Prostate gland (tissue), 2 donors: ENCODE data around the gene CABLES2. TPM values are rescaled to one million over a fixed set of nuclear protein-coding genes. Genes with fewer than 3 reads are reported as not detected.
A peak's percentile ranks its signal among the peaks of the same experiment; 100 is the strongest.

ENCODE experiments used
- DNase-seq: peaks from one replicate; pipeline ENCODE4 v3.0.0-alpha.2; 2019; ENCODE audit warnings: low spot score
- H3K27ac ChIP-seq, 2 donors: fragments of 200-600 bp; sonication (generic); 2 replicates each; pipeline ENCODE4 v1.5.1; 2017 to 2019
- H3K27me3 ChIP-seq: fragments of 200-600 bp; sonication (generic); replicated peaks from 2 replicates; pipeline ENCODE4 v1.5.1; 2019; ENCODE audit not compliant: insufficient read depth
- H3K36me3 ChIP-seq, 2 donors: fragments of 200-600 bp; sonication (generic); 1 replicate in 1 of 2; 2 replicates in 1 of 2; pipeline versions ENCODE4 v1.5.1 to v1.8.1; 2017 to 2019
- H3K4me1 ChIP-seq: fragments of 200-600 bp; sonication (generic); replicated peaks from 2 replicates; pipeline ENCODE4 v1.5.1; 2019
- H3K4me3 ChIP-seq, 2 donors: fragments of 200-600 bp; sonication (generic); 2 replicates each; pipeline ENCODE4 v1.5.1; 2017 to 2019
- H3K9me3 ChIP-seq: fragments of 200-600 bp; sonication (generic); 2 replicates; pipeline ENCODE4 v1.5.1; 2017
- CTCF ChIP-seq, 4 experiments: fragments of 200-600 bp in 2 of 4; fragments of 450-650 bp in 2 of 4; sonication (generic) in 2 of 4; IDR thresholded peaks; 1 replicate in 3 of 4; 2 replicates in 1 of 4; pipeline ENCODE4 v1.5.1; 2016 to 2019; ENCODE audit warnings: antibody characterized with exemption in 4 of 4, mild to moderate bottlenecking in 2 of 4, moderate library complexity in 2 of 4
- POLR2A ChIP-seq: fragments of 450-650 bp; IDR thresholded peaks from one replicate; pipeline ENCODE4 v1.6.1; 2016; ENCODE audit warnings: antibody characterized with exemption, mild to moderate bottlenecking
- POLR2AphosphoS5 ChIP-seq: sonication (generic); formaldehyde crosslinking; IDR thresholded peaks from one replicate; pipeline ENCODE4 v1.6.1; 2017; ENCODE audit warnings: antibody characterized with exemption
- WGBS: methylation state at CpG from one replicate; pipeline ENCODE4 v1.1.5; 2018; 5-methylcytosine and 5-hydroxymethylcytosine counted together
- intact Hi-C: fragments of 100-400 bp; cut with DNase I; formaldehyde crosslinking; loops from one replicate; pipeline ENCODE4 v1.14.2; 2022
- total RNA-seq, 2 donors: library from RNA; depleted of rRNA; stranded (reverse); fragments of >200 nt; gene quantifications; one replicate each; pipeline ENCODE4 v1.1.0, GENCODE V29; 2016

Gene CABLES2
- 10 to 100 TPM in 1 of 2 donors, 1 to 10 TPM in 1; 4.1 to 31.3 TPM for total RNA-seq

DNA sequence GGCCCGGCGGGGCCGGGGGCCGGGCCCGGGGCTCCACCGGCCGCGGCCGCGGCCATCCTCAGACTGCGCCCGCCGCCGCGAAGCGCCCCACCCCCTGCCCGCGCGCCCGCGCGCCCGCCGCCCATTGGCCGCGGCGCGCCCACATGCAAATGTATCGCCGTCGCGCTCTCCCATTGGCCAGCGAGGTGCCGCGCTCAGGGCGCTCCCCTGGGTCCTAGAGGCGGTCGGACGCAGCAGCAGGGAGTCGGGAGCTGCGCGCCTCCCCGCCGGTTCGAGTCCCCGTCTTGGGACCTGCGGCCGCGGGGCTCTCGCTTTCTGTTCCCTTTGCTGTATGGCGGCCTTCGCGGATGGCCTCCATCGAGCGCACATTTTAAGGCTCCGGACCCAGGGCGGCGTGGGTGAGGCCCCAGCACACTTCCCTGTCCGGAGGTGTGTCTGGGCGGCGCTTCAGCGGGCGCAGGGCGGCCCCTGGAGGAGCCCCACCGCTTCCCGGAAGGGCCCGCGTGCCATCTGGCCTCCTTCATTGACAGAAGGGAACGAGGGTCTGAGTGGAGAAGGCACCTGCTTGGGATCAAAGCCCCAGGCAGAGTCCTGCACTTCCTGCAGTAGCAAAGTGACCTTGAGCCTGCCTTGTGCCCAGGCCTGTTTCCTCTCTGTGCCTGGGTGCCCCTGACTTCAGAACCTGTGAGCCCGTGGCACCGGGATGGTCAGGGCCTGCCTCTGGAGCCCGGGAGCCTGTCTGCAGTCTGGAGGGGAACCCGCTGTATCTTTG, at the start of gene CABLES2:
CABLES2 (minus strand) TSS at position 65 of the 772 bp plus-strand sequence; CDS start at position 56, 9 bp downstream.
- H3K9me3 ChIP-seq = no peaks in the 10 kb centered on the region
- peaks cover 23% of the 10 kb centered on the region for H3K4me1 ChIP-seq
- no peaks in the 10 kb centered on the region for H3K27me3 ChIP-seq
- no peaks in the 10 kb centered on the region for H3K36me3 ChIP-seq
- intact Hi-C loops = loop anchor here (5.0 kb wide), 1 partner anchor 210 kb away; no protein-coding TSS in a partner anchor
- TF ChIP-seq POLR2AphosphoS5 (peak; percentile 81), POLR2A (peak; percentile 28), CTCF (IDR thresholded peaks at IDR 0.05) (peak in 2 of 4 experiments; percentile 60 to 62)
- 17% methylated on average over 17 of the region's 73 CpGs for WGBS
- peak; percentile 94 for DNase-seq
- H3K27ac ChIP-seq = peak within 1 kb of the TSS in 1 of 2 donors; percentile 36
- H3K4me3 ChIP-seq = peak within 1 kb of the TSS; percentile 60 to 63

GRCh38 chr20:62455929-62456328, 48.8 kb upstream of the CABLES2 start:
- no peak for TF ChIP-seq POLR2A
- TF ChIP-seq POLR2AphosphoS5 = no peak
- TF ChIP-seq CTCF (IDR thresholded peaks at IDR 0.05) = no peak
- Histone ChIP-seq H3K4me3 (no peak overlapping the region), H3K4me1 (no peaks in the 10 kb centered on the region), H3K9me3 (no peaks in the 10 kb centered on the region), H3K27ac (no peak overlapping the region), H3K36me3 (no peaks in the 10 kb centered on the region), H3K27me3 (peaks cover 1% of the 10 kb centered on the region)
- no peak for DNase-seq
- intact Hi-C loops = no loop called here
- WGBS = 76% methylated on average over 15 of the region's 15 CpGs

DNA sequence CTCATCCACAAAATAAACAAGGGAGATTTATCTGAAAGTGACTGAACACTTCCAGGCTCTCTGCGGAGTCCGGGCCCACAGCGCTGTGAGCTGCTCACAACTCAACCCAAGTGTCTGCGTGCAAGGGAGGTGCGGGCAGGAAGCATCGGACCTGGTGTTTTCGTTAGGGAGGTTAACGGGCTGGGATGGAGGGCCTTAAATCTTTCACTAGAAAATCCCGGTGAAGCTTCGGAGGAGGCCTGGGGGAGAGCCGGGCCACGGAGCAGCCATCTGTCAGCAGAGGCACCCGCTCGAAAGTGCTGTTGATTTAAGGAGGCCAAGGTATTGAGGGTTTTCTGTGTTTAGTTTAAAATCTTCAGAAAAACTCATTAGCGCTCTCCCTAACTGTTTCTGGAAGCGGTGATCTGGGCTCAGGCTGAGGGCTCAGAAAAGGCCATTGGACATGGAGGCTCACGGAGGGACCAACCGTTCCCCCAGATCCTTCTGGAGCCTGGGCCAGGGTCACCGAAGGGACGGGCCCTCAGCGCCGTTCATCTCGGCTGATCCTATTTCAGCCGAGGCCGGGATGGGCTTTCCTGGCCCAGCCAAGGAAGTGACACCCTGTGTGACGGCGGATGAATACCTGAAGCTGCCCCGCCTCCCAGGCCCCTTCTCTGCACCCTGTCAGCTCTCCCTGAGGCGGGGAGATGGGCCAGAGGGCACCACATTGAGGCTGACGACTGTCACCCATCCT, 48.0 kb upstream of the CABLES2 start:
- WGBS = 73% methylated on average over 30 of the region's 30 CpGs
- peaks cover 1% of the 10 kb centered on the region for H3K27me3 ChIP-seq
- H3K36me3 ChIP-seq = no peaks in the 10 kb centered on the region
- no peak overlapping the region for H3K27ac ChIP-seq
- intact Hi-C loops = no loop called here
- DNase-seq = no peak
- TF ChIP-seq POLR2A = no peak
- TF ChIP-seq CTCF (IDR thresholded peaks at IDR 0.05) = no peak
- no peak for TF ChIP-seq POLR2AphosphoS5
- no peaks in the 10 kb centered on the region for H3K9me3 ChIP-seq
- no peak overlapping the region for H3K4me3 ChIP-seq
- H3K4me1 ChIP-seq = no peaks in the 10 kb centered on the region

GRCh38 chr20:62453186-62453808, 46.2 kb upstream of the CABLES2 start:
- WGBS = 82% methylated on average over 17 of the region's 17 CpGs
- H3K4me1 ChIP-seq = no peaks in the 10 kb centered on the region
- H3K9me3 ChIP-seq = no peaks in the 10 kb centered on the region
- DNase-seq = no peak
- intact Hi-C loops = no loop called here
- peaks cover 1% of the 10 kb centered on the region for H3K27me3 ChIP-seq
- no peak overlapping the region for H3K27ac ChIP-seq
- H3K4me3 ChIP-seq = no peak overlapping the region
- no peaks in the 10 kb centered on the region for H3K36me3 ChIP-seq
- TF ChIP-seq POLR2AphosphoS5 = no peak
- TF ChIP-seq POLR2A = no peak
- no peak for TF ChIP-seq CTCF (IDR thresholded peaks at IDR 0.05)
